HG03039 (cell line): ENCODE measurements around the gene ZFP3.
"Not testable (repeated sequence)": the region's sequence is repeated elsewhere in the genome, so short reads cannot be mapped to it uniquely, and the experiment has no call there.

Experiments used
- ATAC-seq: cut with Tn5 transposase; IDR thresholded peaks from one replicate; pipeline ENCODE4 v1.9.1; 2021; ENCODE audit warnings: mild to moderate bottlenecking, moderate library complexity; ENCODE audit not compliant: unreplicated experiment

Gene ZFP3

GRCh38 chr17:5137511-5138197, 59.4 kb downstream of the ZFP3 start:
- ATAC-seq = not testable (repeated sequence)

GRCh38 chr17:5138198-5138544, 59.9 kb downstream of the ZFP3 start:
- not testable (repeated sequence) for ATAC-seq

GRCh38 chr17:5138616-5139457, 60.6 kb downstream of the ZFP3 start:
- ATAC-seq = no peak

- ATAC-seq = no peak
Measured at GRCh38 chr17:5139458-5139732, 61.1 kb downstream of the ZFP3 start.

GRCh38 chr17:5142877-5143276, 64.6 kb downstream of the ZFP3 start:
- ATAC-seq = not testable (repeated sequence)
